Liver (tissue), 9 donors: Measurements from ENCODE around the gene ASS1. TPM values are rescaled to one million over a fixed set of nuclear protein-coding genes. Genes with fewer than 3 reads are reported as not detected.
A peak's percentile ranks its signal among the peaks of the same experiment; 100 is the strongest.

Experiments
- DNase-seq: peaks from one replicate; pipeline ENCODE4 v3.0.0-alpha.2; 2017; ENCODE audit warnings: low spot score
- H3K27ac ChIP-seq, 2 donors: one replicate each; pipeline ENCODE4 v1.7.0; 2013; ENCODE audit warnings: inconsistent platforms in 2 of 2, low read length in 2 of 2, control low read depth in 1 of 2, low read depth in 1 of 2, mild to moderate bottlenecking in 1 of 2
- H3K27me3 ChIP-seq, 4 donors: one replicate each; pipeline versions ENCODE4 v1.6.1 to v1.7.0; 2013; ENCODE audit warnings: low read length in 3 of 4, inconsistent platforms in 1 of 4, mild to moderate bottlenecking in 1 of 4, moderate library complexity in 1 of 4; ENCODE audit not compliant: control insufficient read depth in 4 of 4, insufficient read depth in 4 of 4
- H3K36me3 ChIP-seq, 4 donors: one replicate each; pipeline versions ENCODE4 v1.6.1 to v1.7.0; 2013; ENCODE audit warnings: low read length in 3 of 4, mild to moderate bottlenecking in 3 of 4, low read depth in 1 of 4, moderate library complexity in 1 of 4; ENCODE audit not compliant: control insufficient read depth in 4 of 4, insufficient read depth in 3 of 4
- H3K4me1 ChIP-seq, 4 donors: one replicate each; pipeline versions ENCODE4 v1.6.1 to v1.7.0; 2013; ENCODE audit warnings: low read length in 3 of 4, mild to moderate bottlenecking in 3 of 4, moderate library complexity in 1 of 4; ENCODE audit not compliant: control insufficient read depth in 4 of 4, insufficient read depth in 4 of 4
- H3K4me3 ChIP-seq, 3 donors: one replicate each; pipeline versions ENCODE4 v1.6.1 to v1.7.0; 2013; ENCODE audit warnings: low read length in 3 of 3, control low read depth in 1 of 3, low read depth in 1 of 3, mild to moderate bottlenecking in 1 of 3
- H3K9ac ChIP-seq, 2 donors: one replicate each; pipeline ENCODE4 v1.7.0; 2013; ENCODE audit warnings: low read length in 2 of 2, mild to moderate bottlenecking in 2 of 2, moderate library complexity in 2 of 2, control low read depth in 1 of 2, low read depth in 1 of 2
- H3K9me3 ChIP-seq, 4 donors: one replicate each; pipeline versions ENCODE4 v1.6.1 to v1.7.0; 2013; ENCODE audit warnings: low read length in 3 of 4; ENCODE audit not compliant: control insufficient read depth in 4 of 4
- FOXA1 ChIP-seq: IDR thresholded peaks from 2 replicates; pipeline ENCODE4 v1.6.1; 2016; ENCODE audit warnings: antibody characterized with exemption
- FOXA2 ChIP-seq: IDR thresholded peaks from 2 replicates; pipeline ENCODE4 v1.6.1; 2016; ENCODE audit warnings: antibody characterized with exemption
- GABPA ChIP-seq, 2 donors: IDR thresholded peaks in 1 of 2; conservative IDR thresholded peaks in 1 of 2; 2 replicates each; pipeline ENCODE4 v1.6.1; 2016; ENCODE audit warnings: antibody characterized with exemption in 2 of 2, mild to moderate bottlenecking in 1 of 2, moderate library complexity in 1 of 2
- HNF4A ChIP-seq, 2 donors: conservative IDR thresholded peaks; 2 replicates each; pipeline ENCODE4 v1.6.1; 2016; ENCODE audit warnings: antibody characterized with exemption in 2 of 2, mild to moderate bottlenecking in 2 of 2
- HNF4G ChIP-seq: IDR thresholded peaks from 2 replicates; pipeline ENCODE4 v1.6.1; 2016; ENCODE audit warnings: antibody characterized with exemption
- JUND ChIP-seq, 2 donors: IDR thresholded peaks; 2 replicates each; pipeline ENCODE4 v1.6.1; 2016; ENCODE audit warnings: antibody characterized with exemption in 2 of 2
- MAX ChIP-seq: IDR thresholded peaks from 2 replicates; pipeline ENCODE4 v1.6.1; 2016; ENCODE audit warnings: antibody characterized with exemption
- NR2F2 ChIP-seq: IDR thresholded peaks from 2 replicates; pipeline ENCODE4 v1.6.1; 2016; ENCODE audit warnings: antibody characterized with exemption
- RAD21 ChIP-seq, 2 donors: IDR thresholded peaks; 2 replicates each; pipeline ENCODE4 v1.6.1; 2016; ENCODE audit warnings: antibody characterized with exemption in 2 of 2, mild to moderate bottlenecking in 2 of 2
- RXRA ChIP-seq, 2 donors: IDR thresholded peaks; 2 replicates each; pipeline ENCODE4 v1.6.1; 2017 to 2018; ENCODE audit warnings: antibody characterized with exemption in 2 of 2, mild to moderate bottlenecking in 1 of 2
- SP1 ChIP-seq: IDR thresholded peaks from 2 replicates; pipeline ENCODE4 v1.6.1; 2018; ENCODE audit warnings: antibody characterized with exemption, mild to moderate bottlenecking
- YY1 ChIP-seq: IDR thresholded peaks from 2 replicates; pipeline ENCODE4 v1.6.1; 2016; ENCODE audit warnings: antibody characterized with exemption, mild to moderate bottlenecking
- WGBS: extraction: QIAGEN DNeasy Blood & Tissue Kit; methylation state at CpG from one replicate; pipeline ENCODE4 v1.1.7; 2013; 5-methylcytosine and 5-hydroxymethylcytosine counted together
- polyA plus RNA-seq, 2 donors: library from polyadenylated mRNA; stranded (reverse) in 1 of 2; unstranded in 1 of 2; fragments of 200-250 nt in 1 of 2; fragments of >200 nt in 1 of 2; fragmentation: Nextera tagmentation in 1 of 2; extraction: Ambion mirVana in 1 of 2; gene quantifications; one replicate each; pipeline versions ENCODE4 v1.2.1 to v1.2.3, GENCODE V29; 2013 to 2015
- total RNA-seq, 2 donors: library from RNA; depleted of rRNA; stranded (reverse); fragments of >200 nt; gene quantifications; one replicate each; pipeline ENCODE4 v1.2.3, GENCODE V29; 2014
- TF ChIP-seq, protein P1 (sequence below): IDR thresholded peaks from 2 replicates; pipeline ENCODE4 v1.6.1; 2016; ENCODE audit warnings: antibody characterized with exemption
- TF ChIP-seq, protein P2 (sequence below): fragments of 150-350 bp; IDR thresholded peaks from 2 replicates; pipeline ENCODE4 v1.5.1; 2017; ENCODE audit warnings: improper control_type of control experiment, low read depth, low read length; ENCODE audit not compliant: missing input control
- TF ChIP-seq, protein P3 (sequence below): IDR thresholded peaks from 2 replicates; pipeline ENCODE4 v1.6.1; 2016; ENCODE audit warnings: antibody characterized with exemption
- TF ChIP-seq, protein P4 (sequence below): IDR thresholded peaks from 2 replicates; pipeline ENCODE4 v1.6.1; 2016; ENCODE audit warnings: antibody characterized with exemption, mild to moderate bottlenecking
- donor health status: healthy.
- donor health status: healthy.
- donor health status: healthy.
- donor health status: healthy.
- donor health status: healthy.

Gene ASS1
- total and polyA plus RNA-seq, 4 donors: 396 to 711 (median 533) TPM

GRCh38 chr9:130443840-130444492 lies 795 bp upstream of the ASS1 start:
- H3K4me1 ChIP-seq: peaks cover 14 to 58% (median 42%) of the 10 kb centered on the region in 4 donors
- 29% methylated on average over 14 of the region's 14 CpGs for WGBS
- no peaks in the 10 kb centered on the region for H3K36me3 ChIP-seq
- H3K27ac ChIP-seq: peak overlapping the region; percentile 43 to 79
- H3K9ac ChIP-seq: peak overlapping the region in 1 of 2 donors; percentile 8
- peaks cover 0 to 5% (median under 1%) of the 10 kb centered on the region in 4 donors for H3K9me3 ChIP-seq
- no peak for DNase-seq
- H3K27me3 ChIP-seq: no peaks in the 10 kb centered on the region
- TF ChIP-seq NR2F2 (no peak), RXRA (IDR thresholded peaks at IDR 0.05) (peak in 1 of 2 donors; percentile 28), SP1 (peak; percentile 4), HNF4A (conservative IDR thresholded peaks at IDR 0.05) (peak; percentile 8 to 42)
- H3K4me3 ChIP-seq: peak overlapping the region in 1 of 3 donors; percentile 76

- H3K9me3 ChIP-seq: peaks cover 0 to 5% (median under 1%) of the 10 kb centered on the region in 4 donors
- peak overlapping the region; percentile 91 to 92 for H3K9ac ChIP-seq
- no peaks in the 10 kb centered on the region for H3K36me3 ChIP-seq
- peak overlapping the region; percentile 76 to 80 (median 80) for H3K4me3 ChIP-seq
- no peaks in the 10 kb centered on the region for H3K27me3 ChIP-seq
- peak overlapping the region; percentile 91 to 94 for H3K27ac ChIP-seq
- H3K4me1 ChIP-seq: peaks cover 22 to 68% (median 56%) of the 10 kb centered on the region in 4 donors
- no peak for DNase-seq
- WGBS: 5% methylated on average over 30 of the region's 30 CpGs
- TF ChIP-seq RXRA (IDR thresholded peaks at IDR 0.05) (peak; percentile 60 to 61), FOXA1 (no peak), MAX (peak; percentile 33), JUND (IDR thresholded peaks at IDR 0.05) (no peak), FOXA2 (no peak), HNF4G (no peak), GABPA (IDR thresholded peaks at IDR 0.05 in 1 of 2, conservative IDR thresholded peaks at IDR 0.05 in 1 of 2) (peak in 1 of 2 donors; percentile 9), NR2F2 (peak; percentile 26), SP1 (peak; percentile 46), YY1 (peak; percentile 37), HNF4A (conservative IDR thresholded peaks at IDR 0.05) (peak; percentile 47 to 54), RAD21 (IDR thresholded peaks at IDR 0.05) (peak in 1 of 2 donors; percentile 36)
- TF ChIP-seq, protein P1, sequence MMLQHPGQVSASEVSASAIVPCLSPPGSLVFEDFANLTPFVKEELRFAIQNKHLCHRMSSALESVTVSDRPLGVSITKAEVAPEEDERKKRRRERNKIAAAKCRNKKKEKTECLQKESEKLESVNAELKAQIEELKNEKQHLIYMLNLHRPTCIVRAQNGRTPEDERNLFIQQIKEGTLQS: no peak
- TF ChIP-seq, protein P2, sequence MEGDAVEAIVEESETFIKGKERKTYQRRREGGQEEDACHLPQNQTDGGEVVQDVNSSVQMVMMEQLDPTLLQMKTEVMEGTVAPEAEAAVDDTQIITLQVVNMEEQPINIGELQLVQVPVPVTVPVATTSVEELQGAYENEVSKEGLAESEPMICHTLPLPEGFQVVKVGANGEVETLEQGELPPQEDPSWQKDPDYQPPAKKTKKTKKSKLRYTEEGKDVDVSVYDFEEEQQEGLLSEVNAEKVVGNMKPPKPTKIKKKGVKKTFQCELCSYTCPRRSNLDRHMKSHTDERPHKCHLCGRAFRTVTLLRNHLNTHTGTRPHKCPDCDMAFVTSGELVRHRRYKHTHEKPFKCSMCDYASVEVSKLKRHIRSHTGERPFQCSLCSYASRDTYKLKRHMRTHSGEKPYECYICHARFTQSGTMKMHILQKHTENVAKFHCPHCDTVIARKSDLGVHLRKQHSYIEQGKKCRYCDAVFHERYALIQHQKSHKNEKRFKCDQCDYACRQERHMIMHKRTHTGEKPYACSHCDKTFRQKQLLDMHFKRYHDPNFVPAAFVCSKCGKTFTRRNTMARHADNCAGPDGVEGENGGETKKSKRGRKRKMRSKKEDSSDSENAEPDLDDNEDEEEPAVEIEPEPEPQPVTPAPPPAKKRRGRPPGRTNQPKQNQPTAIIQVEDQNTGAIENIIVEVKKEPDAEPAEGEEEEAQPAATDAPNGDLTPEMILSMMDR: no peak
- TF ChIP-seq, protein P3, sequence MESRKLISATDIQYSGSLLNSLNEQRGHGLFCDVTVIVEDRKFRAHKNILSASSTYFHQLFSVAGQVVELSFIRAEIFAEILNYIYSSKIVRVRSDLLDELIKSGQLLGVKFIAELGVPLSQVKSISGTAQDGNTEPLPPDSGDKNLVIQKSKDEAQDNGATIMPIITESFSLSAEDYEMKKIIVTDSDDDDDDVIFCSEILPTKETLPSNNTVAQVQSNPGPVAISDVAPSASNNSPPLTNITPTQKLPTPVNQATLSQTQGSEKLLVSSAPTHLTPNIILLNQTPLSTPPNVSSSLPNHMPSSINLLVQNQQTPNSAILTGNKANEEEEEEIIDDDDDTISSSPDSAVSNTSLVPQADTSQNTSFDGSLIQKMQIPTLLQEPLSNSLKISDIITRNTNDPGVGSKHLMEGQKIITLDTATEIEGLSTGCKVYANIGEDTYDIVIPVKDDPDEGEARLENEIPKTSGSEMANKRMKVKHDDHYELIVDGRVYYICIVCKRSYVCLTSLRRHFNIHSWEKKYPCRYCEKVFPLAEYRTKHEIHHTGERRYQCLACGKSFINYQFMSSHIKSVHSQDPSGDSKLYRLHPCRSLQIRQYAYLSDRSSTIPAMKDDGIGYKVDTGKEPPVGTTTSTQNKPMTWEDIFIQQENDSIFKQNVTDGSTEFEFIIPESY: no peak
- TF ChIP-seq, protein P4, sequence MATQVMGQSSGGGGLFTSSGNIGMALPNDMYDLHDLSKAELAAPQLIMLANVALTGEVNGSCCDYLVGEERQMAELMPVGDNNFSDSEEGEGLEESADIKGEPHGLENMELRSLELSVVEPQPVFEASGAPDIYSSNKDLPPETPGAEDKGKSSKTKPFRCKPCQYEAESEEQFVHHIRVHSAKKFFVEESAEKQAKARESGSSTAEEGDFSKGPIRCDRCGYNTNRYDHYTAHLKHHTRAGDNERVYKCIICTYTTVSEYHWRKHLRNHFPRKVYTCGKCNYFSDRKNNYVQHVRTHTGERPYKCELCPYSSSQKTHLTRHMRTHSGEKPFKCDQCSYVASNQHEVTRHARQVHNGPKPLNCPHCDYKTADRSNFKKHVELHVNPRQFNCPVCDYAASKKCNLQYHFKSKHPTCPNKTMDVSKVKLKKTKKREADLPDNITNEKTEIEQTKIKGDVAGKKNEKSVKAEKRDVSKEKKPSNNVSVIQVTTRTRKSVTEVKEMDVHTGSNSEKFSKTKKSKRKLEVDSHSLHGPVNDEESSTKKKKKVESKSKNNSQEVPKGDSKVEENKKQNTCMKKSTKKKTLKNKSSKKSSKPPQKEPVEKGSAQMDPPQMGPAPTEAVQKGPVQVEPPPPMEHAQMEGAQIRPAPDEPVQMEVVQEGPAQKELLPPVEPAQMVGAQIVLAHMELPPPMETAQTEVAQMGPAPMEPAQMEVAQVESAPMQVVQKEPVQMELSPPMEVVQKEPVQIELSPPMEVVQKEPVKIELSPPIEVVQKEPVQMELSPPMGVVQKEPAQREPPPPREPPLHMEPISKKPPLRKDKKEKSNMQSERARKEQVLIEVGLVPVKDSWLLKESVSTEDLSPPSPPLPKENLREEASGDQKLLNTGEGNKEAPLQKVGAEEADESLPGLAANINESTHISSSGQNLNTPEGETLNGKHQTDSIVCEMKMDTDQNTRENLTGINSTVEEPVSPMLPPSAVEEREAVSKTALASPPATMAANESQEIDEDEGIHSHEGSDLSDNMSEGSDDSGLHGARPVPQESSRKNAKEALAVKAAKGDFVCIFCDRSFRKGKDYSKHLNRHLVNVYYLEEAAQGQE: no peak
Measured at GRCh38 chr9:130445268-130445983, 665 bp downstream of the ASS1 start.
